KMS-11 (cell line): ENCODE results near the gene PSME4.

Experiments used
- H2AFZ ChIP-seq: fragments of 200-600 bp; sonication (generic); 2 replicates; pipeline ENCODE4 v1.6.1; 2016; ENCODE audit warnings: antibody characterized with exemption, mixed run types, low read depth
- H3K27ac ChIP-seq: fragments of 200-600 bp; sonication (generic); 2 replicates; pipeline ENCODE4 v1.6.1; 2016; ENCODE audit warnings: mild to moderate bottlenecking, mixed run types
- H3K27me3 ChIP-seq: fragments of 200-600 bp; sonication (generic); 2 replicates; pipeline ENCODE4 v1.6.1; 2017; ENCODE audit warnings: mild to moderate bottlenecking, low read depth, mixed run types, moderate library complexity; ENCODE audit not compliant: insufficient read depth
- H3K36me3 ChIP-seq: fragments of 200-600 bp; sonication (generic); 2 replicates; pipeline ENCODE4 v1.6.1; 2017; ENCODE audit warnings: mild to moderate bottlenecking, mixed run types; ENCODE audit not compliant: insufficient read depth
- H3K4me1 ChIP-seq: fragments of 200-600 bp; sonication (generic); 2 replicates; pipeline ENCODE4 v1.6.1; 2016; ENCODE audit warnings: mild to moderate bottlenecking, low read depth, mixed run types; ENCODE audit not compliant: poor library complexity, severe bottlenecking
- H3K4me2 ChIP-seq: fragments of 200-600 bp; sonication (generic); 2 replicates; pipeline ENCODE4 v1.7.0; 2016; ENCODE audit warnings: mild to moderate bottlenecking, mixed run types
- H3K4me3 ChIP-seq: fragments of 200-600 bp; sonication (generic); IDR thresholded peaks from 2 replicates; pipeline ENCODE4 v1.6.1; 2017; ENCODE audit warnings: low read depth, low read length, mixed read lengths; ENCODE audit not compliant: insufficient read depth
- H3K79me2 ChIP-seq: fragments of 200-600 bp; sonication (generic); 2 replicates; pipeline ENCODE4 v1.6.1; 2016; ENCODE audit warnings: low read depth, mixed run types; ENCODE audit not compliant: insufficient read depth
- H3K9ac ChIP-seq: fragments of 200-600 bp; sonication (generic); 2 replicates; pipeline ENCODE4 v1.6.1; 2016; ENCODE audit warnings: mild to moderate bottlenecking, mixed run types
- H4K20me1 ChIP-seq: fragments of 200-600 bp; sonication (generic); 2 replicates; pipeline ENCODE4 v1.6.1; 2016; ENCODE audit warnings: mild to moderate bottlenecking, mixed run types; ENCODE audit not compliant: insufficient read depth
- CTCF ChIP-seq: fragments of 200-600 bp; sonication (generic); conservative IDR thresholded peaks from 2 replicates; pipeline ENCODE4 v1.6.1; 2017; ENCODE audit warnings: low read depth, mild to moderate bottlenecking, antibody characterized with exemption, low read length, moderate library complexity, mixed read lengths

Gene PSME4

GRCh38 chr2:54000122-54000521 is 29.3 kb upstream of the PSME4 start:
- H3K27me3 ChIP-seq = no peaks in the 10 kb centered on the region
- H2AFZ ChIP-seq = no peak overlapping the region
- H3K79me2 ChIP-seq = no peaks in the 10 kb centered on the region
- H3K9ac ChIP-seq = no peak overlapping the region
- H3K27ac ChIP-seq = no peak overlapping the region
- peaks cover 11% of the 10 kb centered on the region for H3K4me1 ChIP-seq
- no peaks in the 10 kb centered on the region for H4K20me1 ChIP-seq
- TF ChIP-seq CTCF = no peak
- no peak overlapping the region for H3K4me3 ChIP-seq
- no peak overlapping the region for H3K4me2 ChIP-seq
- H3K36me3 ChIP-seq = no peaks in the 10 kb centered on the region

- Histone ChIP-seq H2AFZ (no peak overlapping the region), H3K27ac (no peak overlapping the region), H3K27me3 (no peaks in the 10 kb centered on the region), H3K9ac (no peak overlapping the region), H3K4me3 (no peak overlapping the region), H4K20me1 (no peaks in the 10 kb centered on the region), H3K79me2 (no peaks in the 10 kb centered on the region), H3K4me2 (no peak overlapping the region), H3K36me3 (no peaks in the 10 kb centered on the region), H3K4me1 (peaks cover 11% of the 10 kb centered on the region)
- no peak for TF ChIP-seq CTCF
Observed at GRCh38 chr2:53998834-53999233, 28.0 kb upstream of the PSME4 start.

GRCh38 chr2:53994818-53995808 is 24.3 kb upstream of the PSME4 start:
- no peak overlapping the region for H3K4me2 ChIP-seq
- no peak overlapping the region for H3K9ac ChIP-seq

GRCh38 chr2:53991948-53992347 is 21.2 kb upstream of the PSME4 start:
- no peaks in the 10 kb centered on the region for H3K36me3 ChIP-seq
- no peaks in the 10 kb centered on the region for H4K20me1 ChIP-seq
- H3K79me2 ChIP-seq = no peaks in the 10 kb centered on the region
- H3K9ac ChIP-seq = no peak overlapping the region
- H3K4me3 ChIP-seq = no peak overlapping the region
- no peak overlapping the region for H3K27ac ChIP-seq
- no peak for TF ChIP-seq CTCF
- peaks cover 34% of the 10 kb centered on the region for H3K4me1 ChIP-seq
- no peaks in the 10 kb centered on the region for H3K27me3 ChIP-seq
- no peak overlapping the region for H2AFZ ChIP-seq
- no peak overlapping the region for H3K4me2 ChIP-seq

More at GRCh38 chr2:53994818-53995808, 24.3 kb upstream of the PSME4 start:
- Histone ChIP-seq H3K27me3 (no peaks in the 10 kb centered on the region), H3K79me2 (no peaks in the 10 kb centered on the region), H2AFZ (no peak overlapping the region), H3K27ac (no peak overlapping the region), H3K4me1 (peaks cover 13% of the 10 kb centered on the region), H4K20me1 (no peaks in the 10 kb centered on the region), H3K4me3 (no peak overlapping the region), H3K36me3 (no peaks in the 10 kb centered on the region)
- no peak for TF ChIP-seq CTCF
